SK-N-MC (cell line): ENCODE results near the gene PANX3.

Experiments
- DNase-seq: peaks from one replicate; pipeline ENCODE4 v3.0.0-alpha.2; 2011; ENCODE audit warnings: low read depth, low spot score
- H3K27ac ChIP-seq: fragments of 200-600 bp; sonication (generic); 2 replicates; pipeline ENCODE4 v1.5.1; 2016; ENCODE audit warnings: mixed run types
- H3K36me3 ChIP-seq: fragments of 200-600 bp; sonication (generic); 2 replicates; pipeline ENCODE4 v1.6.1; 2017; ENCODE audit warnings: antibody characterized with exemption, low read length, mixed read lengths; ENCODE audit not compliant: insufficient read depth
- H3K4me3 ChIP-seq: fragments of 200-600 bp; sonication (generic); 2 replicates; pipeline ENCODE4 v1.5.1; 2016
- H3K9ac ChIP-seq: fragments of 200-600 bp; sonication (generic); 2 replicates; pipeline ENCODE4 v1.8.0; 2017; ENCODE audit warnings: mixed run types, mixed read lengths; ENCODE audit not compliant: insufficient read length
- H3K9me3 ChIP-seq: fragments of 200-600 bp; sonication (generic); 2 replicates; pipeline ENCODE4 v1.6.1; 2017; ENCODE audit warnings: low read depth, mild to moderate bottlenecking, antibody characterized with exemption, low read length, moderate library complexity, mixed read lengths
- EZH2 ChIP-seq: fragments of 200-600 bp; sonication (generic); IDR thresholded peaks from one replicate; pipeline ENCODE4 v1.6.1; 2017; ENCODE audit warnings: antibody characterized with exemption
- FOXP2 ChIP-seq: optimal IDR thresholded peaks from 2 replicates; pipeline ENCODE3; 2011; ENCODE audit warnings: mild to moderate bottlenecking, moderate library complexity; ENCODE audit not compliant: insufficient read depth; ENCODE audit errors: extremely low read length, control extremely low read depth
- POLR2AphosphoS5 ChIP-seq: IDR thresholded peaks from 2 replicates; pipeline ENCODE4 v1.6.1; 2012; ENCODE audit warnings: mild to moderate bottlenecking, low read depth, low read length, borderline replicate concordance

The PANX3 gene

GRCh38 chr11:124625504-124626168 lies 14.4 kb downstream of the PANX3 start:
- no peaks in the 10 kb centered on the region for H3K9me3 ChIP-seq
- H3K4me3 ChIP-seq: no peak overlapping the region
- no peak for TF ChIP-seq FOXP2
- no peak for TF ChIP-seq POLR2AphosphoS5
- TF ChIP-seq EZH2: no peak
- no peak overlapping the region for H3K27ac ChIP-seq
- H3K9ac ChIP-seq: no peak overlapping the region
- peaks cover 51% of the 10 kb centered on the region for H3K36me3 ChIP-seq
- DNase-seq: no peak

- Histone ChIP-seq H3K36me3 (peaks cover 70% of the 10 kb centered on the region), H3K4me3 (no peak overlapping the region), H3K27ac (no peak overlapping the region), H3K9ac (no peak overlapping the region), H3K9me3 (no peaks in the 10 kb centered on the region)
- no peak for TF ChIP-seq POLR2AphosphoS5
- TF ChIP-seq EZH2: no peak
- TF ChIP-seq FOXP2: no peak
- no peak for DNase-seq
These were observed 16.3 kb downstream of the PANX3 start for GRCh38 chr11:124627546-124627945.

GRCh38 chr11:124629961-124630360 lies 18.7 kb downstream of the PANX3 start:
- Histone ChIP-seq H3K36me3 (peaks cover 82% of the 10 kb centered on the region), H3K9ac (no peak overlapping the region), H3K9me3 (no peaks in the 10 kb centered on the region)

GRCh38 chr11:124633355-124633754 lies 22.1 kb downstream of the PANX3 start:
- Histone ChIP-seq H3K9me3 (no peaks in the 10 kb centered on the region), H3K4me3 (no peak overlapping the region), H3K27ac (no peak overlapping the region), H3K9ac (no peak overlapping the region), H3K36me3 (peaks cover 52% of the 10 kb centered on the region)
- TF ChIP-seq FOXP2 (no peak), EZH2 (no peak), POLR2AphosphoS5 (no peak)
- DNase-seq: no peak

More at GRCh38 chr11:124629961-124630360, 18.7 kb downstream of the PANX3 start:
- Histone ChIP-seq H3K27ac (no peak overlapping the region), H3K4me3 (no peak overlapping the region)
- no peak for TF ChIP-seq POLR2AphosphoS5
- TF ChIP-seq FOXP2: no peak
- no peak for TF ChIP-seq EZH2
- DNase-seq: no peak

GRCh38 chr11:124635932-124636331 lies 24.7 kb downstream of the PANX3 start:
- Histone ChIP-seq H3K9me3 (no peaks in the 10 kb centered on the region), H3K4me3 (no peak overlapping the region), H3K9ac (no peak overlapping the region), H3K36me3 (peaks cover 33% of the 10 kb centered on the region), H3K27ac (no peak overlapping the region)
- no peak for TF ChIP-seq FOXP2
- no peak for TF ChIP-seq POLR2AphosphoS5
- TF ChIP-seq EZH2: no peak
- DNase-seq: no peak

GRCh38 chr11:124638500-124638899 lies 27.3 kb downstream of the PANX3 start:
- Histone ChIP-seq H3K4me3 (no peak overlapping the region), H3K9ac (no peak overlapping the region), H3K9me3 (no peaks in the 10 kb centered on the region), H3K27ac (no peak overlapping the region), H3K36me3 (peaks cover 7% of the 10 kb centered on the region)
- no peak for DNase-seq
- TF ChIP-seq EZH2: no peak

- H3K4me3 ChIP-seq: no peak overlapping the region
- TF ChIP-seq FOXP2: no peak
- H3K9ac ChIP-seq: no peak overlapping the region
- H3K27ac ChIP-seq: no peak overlapping the region
- H3K9me3 ChIP-seq: no peaks in the 10 kb centered on the region
- H3K36me3 ChIP-seq: peaks cover 3% of the 10 kb centered on the region; the same call in 1 of the 2 replicates
- DNase-seq: no peak
These were observed 28.0 kb downstream of the PANX3 start for GRCh38 chr11:124639186-124639585.

- no peak overlapping the region for H3K4me3 ChIP-seq
- no peak for DNase-seq
- 0 out of 2 replicates have a peak, but pooled peaks cover 3% of the 10 kb centered on the region for H3K36me3 ChIP-seq
- TF ChIP-seq POLR2AphosphoS5: no peak
- TF ChIP-seq FOXP2: no peak
- TF ChIP-seq EZH2: no peak
- H3K9ac ChIP-seq: no peak overlapping the region
- H3K27ac ChIP-seq: no peak overlapping the region
- H3K9me3 ChIP-seq: no peaks in the 10 kb centered on the region
These were observed 29.4 kb downstream of the PANX3 start for GRCh38 chr11:124640666-124641065.

GRCh38 chr11:124642628-124643027 lies 31.4 kb downstream of the PANX3 start:
- Histone ChIP-seq H3K9me3 (no peaks in the 10 kb centered on the region), H3K9ac (no peak overlapping the region), H3K27ac (no peak overlapping the region)

More at GRCh38 chr11:124642628-124643027, 31.4 kb downstream of the PANX3 start:
- no peak for DNase-seq
- 0 out of 2 replicates have a peak, but pooled peaks cover 3% of the 10 kb centered on the region for H3K36me3 ChIP-seq
- TF ChIP-seq FOXP2 (no peak), EZH2 (no peak), POLR2AphosphoS5 (no peak)
- H3K4me3 ChIP-seq: no peak overlapping the region
